ENCODE measurements around the gene YTHDC1.

- peak; percentile 98 to 99 for TF ChIP-seq POLR2AphosphoS5 (IDR thresholded peaks at IDR 0.05)
- peak in 1 of 6 experiments; percentile 19 for TF ChIP-seq CTCF (IDR thresholded peaks at IDR 0.05)
These were observed at the start of gene YTHDC1 for GRCh38 chr4:68349649-68350360.
